Measurements from ENCODE around the gene RPL41. TPM values are rescaled to one million over a fixed set of nuclear protein-coding genes. Genes with fewer than 3 reads are reported as not detected.

The RPL41 gene
- total RNA-seq, 1 donor from 2014 or later = 2,458 TPM

DNA sequence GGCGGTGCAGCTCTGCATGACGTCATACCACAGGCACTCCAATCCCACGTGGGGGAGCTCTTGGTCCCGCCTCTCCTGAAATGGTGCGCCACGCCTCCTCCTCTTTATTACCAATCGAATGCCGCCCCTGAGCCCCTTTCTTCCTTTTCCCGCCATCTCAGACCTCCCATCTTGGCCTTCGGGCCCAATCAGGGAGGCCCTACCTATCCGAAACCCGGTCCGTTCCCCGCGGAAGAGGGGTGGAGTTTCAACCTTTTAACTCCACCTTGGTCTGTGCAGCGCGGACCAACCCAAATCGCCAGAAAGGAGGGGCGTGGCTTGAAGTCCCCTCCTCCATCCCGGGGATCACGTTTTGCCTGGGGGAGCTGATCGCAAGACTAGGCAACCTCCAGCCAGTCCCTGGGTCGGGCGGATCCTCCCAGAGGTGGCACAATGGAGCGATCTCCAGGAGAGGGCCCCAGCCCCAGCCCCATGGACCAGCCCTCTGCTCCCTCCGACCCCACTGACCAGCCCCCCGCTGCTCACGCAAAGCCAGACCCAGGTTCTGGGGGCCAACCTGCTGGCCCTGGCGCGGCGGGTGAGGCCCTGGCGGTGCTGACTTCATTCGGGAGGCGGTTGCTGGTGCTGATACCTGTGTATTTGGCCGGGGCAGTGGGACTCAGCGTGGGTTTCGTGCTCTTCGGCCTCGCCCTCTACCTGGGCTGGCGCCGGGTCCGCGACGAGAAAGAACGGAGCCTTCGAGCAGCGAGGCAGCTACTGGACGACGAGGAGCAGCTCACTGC lies 11.6 kb downstream of the RPL41 start, which contains the start of gene ESYT1:
Gene ESYT1, plus strand, starts transcription at position 380 of the 782 bp plus-strand sequence. Its CDS starts 53 bp downstream, at position 433.
- Histone ChIP-seq H3K27ac (peak within 1 kb of the TSS; percentile 95), H3K4me3 (peak within 1 kb of the TSS; percentile 75 to 86), H3K9me3 (no peaks in the 10 kb centered on the region), H3K4me1 (peaks cover 35% of the 10 kb centered on the region), H3K36me3 (peaks cover 0 to 27% of the 10 kb centered on the region in 2 donors), H3K27me3 (no peaks in the 10 kb centered on the region)
- peak; percentile 100 for DNase-seq (ENCODE audit: extremely low spot score in 2 of 2)
- TF ChIP-seq POLR2A (IDR thresholded peaks at IDR 0.05) = peak; percentile 76 to 98
- TF ChIP-seq, protein P1, sequence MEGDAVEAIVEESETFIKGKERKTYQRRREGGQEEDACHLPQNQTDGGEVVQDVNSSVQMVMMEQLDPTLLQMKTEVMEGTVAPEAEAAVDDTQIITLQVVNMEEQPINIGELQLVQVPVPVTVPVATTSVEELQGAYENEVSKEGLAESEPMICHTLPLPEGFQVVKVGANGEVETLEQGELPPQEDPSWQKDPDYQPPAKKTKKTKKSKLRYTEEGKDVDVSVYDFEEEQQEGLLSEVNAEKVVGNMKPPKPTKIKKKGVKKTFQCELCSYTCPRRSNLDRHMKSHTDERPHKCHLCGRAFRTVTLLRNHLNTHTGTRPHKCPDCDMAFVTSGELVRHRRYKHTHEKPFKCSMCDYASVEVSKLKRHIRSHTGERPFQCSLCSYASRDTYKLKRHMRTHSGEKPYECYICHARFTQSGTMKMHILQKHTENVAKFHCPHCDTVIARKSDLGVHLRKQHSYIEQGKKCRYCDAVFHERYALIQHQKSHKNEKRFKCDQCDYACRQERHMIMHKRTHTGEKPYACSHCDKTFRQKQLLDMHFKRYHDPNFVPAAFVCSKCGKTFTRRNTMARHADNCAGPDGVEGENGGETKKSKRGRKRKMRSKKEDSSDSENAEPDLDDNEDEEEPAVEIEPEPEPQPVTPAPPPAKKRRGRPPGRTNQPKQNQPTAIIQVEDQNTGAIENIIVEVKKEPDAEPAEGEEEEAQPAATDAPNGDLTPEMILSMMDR (IDR thresholded peaks at IDR 0.05) = no peak
- peak; percentile 97 to 99 for TF ChIP-seq POLR2AphosphoS5 (IDR thresholded peaks at IDR 0.05; ENCODE audit: insufficient read depth in 1 of 2, low read depth in 1 of 2)
- intact Hi-C loops (cut with DNase I) = loop anchor here (10.0 kb wide), 1 partner anchor 97 kb away; the partner anchor contains the start of genes NABP2 and RNF41

DNA sequence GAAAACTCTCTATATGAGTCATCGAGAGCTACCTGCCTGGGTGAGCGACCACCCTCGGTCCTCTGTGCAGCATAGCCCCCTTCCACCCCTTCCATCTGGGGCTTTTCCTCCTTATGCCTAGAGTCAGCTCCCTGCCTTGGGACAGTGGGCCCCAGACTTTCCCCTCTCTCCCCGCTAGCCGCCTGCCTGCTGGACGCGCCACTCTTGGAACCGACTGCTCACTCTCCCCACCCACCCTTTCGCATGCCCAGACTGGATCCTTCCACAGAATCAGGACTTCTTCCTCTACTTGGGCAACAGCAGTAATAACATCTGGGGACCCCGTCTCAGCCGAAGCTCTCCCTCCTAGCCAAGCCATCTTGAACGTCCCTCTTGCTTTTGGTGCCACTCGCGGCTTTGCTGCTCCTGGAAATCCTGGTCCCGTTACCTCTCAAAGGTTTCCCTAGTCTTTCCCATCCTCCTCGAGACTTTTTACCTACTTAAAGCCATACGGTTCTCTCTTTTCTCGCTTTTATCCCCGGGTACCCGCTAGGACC lies 12.3 kb downstream of the RPL41 start:
- peaks cover 0 to 34% of the 10 kb centered on the region in 2 donors for H3K36me3 ChIP-seq
- H3K27ac ChIP-seq = peak overlapping the region; percentile 95
- intact Hi-C loops (cut with DNase I) = loop anchor here (10.0 kb wide), 1 partner anchor 96 kb away; the partner anchor contains the start of genes NABP2 and RNF41
- peak overlapping the region; percentile 75 to 86 for H3K4me3 ChIP-seq
- H3K4me1 ChIP-seq = peaks cover 35% of the 10 kb centered on the region
- TF ChIP-seq POLR2AphosphoS5 (IDR thresholded peaks at IDR 0.05; ENCODE audit: insufficient read depth in 1 of 2, low read depth in 1 of 2) = no peak
- TF ChIP-seq, protein P1 (IDR thresholded peaks at IDR 0.05) = no peak
- no peak for TF ChIP-seq POLR2A (IDR thresholded peaks at IDR 0.05)
- DNase-seq (ENCODE audit: extremely low spot score in 2 of 2) = peak in 1 of 2 donors; percentile 96
- no peaks in the 10 kb centered on the region for H3K27me3 ChIP-seq
- no peaks in the 10 kb centered on the region for H3K9me3 ChIP-seq

DNA sequence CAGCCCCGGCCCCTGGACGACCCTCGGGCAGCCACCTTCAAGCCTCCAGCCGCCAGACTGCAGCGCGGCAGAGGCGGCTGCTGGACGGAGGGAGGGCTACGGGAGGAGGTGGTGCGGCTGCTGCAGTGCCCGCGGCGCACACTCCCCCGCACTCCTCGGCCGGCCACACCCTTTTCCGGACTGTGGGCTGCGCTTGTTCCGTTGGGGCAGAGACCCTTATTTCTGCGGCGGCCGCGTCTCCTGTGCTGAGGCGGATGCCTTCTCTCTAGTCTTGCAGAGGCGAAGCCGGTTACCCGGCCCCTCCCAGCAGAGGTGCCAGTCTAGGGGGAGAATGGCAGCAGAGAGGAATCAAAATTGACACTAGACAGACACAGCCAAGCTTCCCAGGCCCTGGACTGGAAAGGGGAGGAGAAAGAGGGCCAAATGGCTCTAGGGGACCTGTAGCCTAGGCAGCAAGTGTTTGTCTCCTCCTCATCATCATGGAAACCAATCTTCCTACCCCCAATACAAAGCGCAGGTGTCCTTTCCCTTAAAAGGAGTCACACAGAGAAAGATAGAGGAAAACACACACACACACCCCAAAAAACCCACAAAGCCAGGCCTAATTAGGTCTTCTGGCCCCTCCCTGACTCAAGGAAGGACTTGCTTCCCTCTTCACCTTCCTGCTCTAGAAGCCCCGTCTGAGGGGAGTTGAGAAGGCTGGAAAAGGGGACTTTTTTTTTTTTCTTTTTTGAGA lies 12.9 kb downstream of the RPL41 start:
- H3K27ac ChIP-seq = peak overlapping the region; percentile 95
- no peaks in the 10 kb centered on the region for H3K27me3 ChIP-seq
- H3K9me3 ChIP-seq = no peaks in the 10 kb centered on the region
- H3K36me3 ChIP-seq = peaks cover 4 to 40% of the 10 kb centered on the region in 2 donors
- TF ChIP-seq POLR2A (IDR thresholded peaks at IDR 0.05) (no peak), POLR2AphosphoS5 (IDR thresholded peaks at IDR 0.05; ENCODE audit: insufficient read depth in 1 of 2, low read depth in 1 of 2) (peak; percentile 14 to 86)
- TF ChIP-seq, protein P1 (IDR thresholded peaks at IDR 0.05) = no peak
- intact Hi-C loops (cut with DNase I) = loop anchor here (10.0 kb wide), 1 partner anchor 95 kb away; the partner anchor contains the start of genes NABP2 and RNF41
- H3K4me1 ChIP-seq = peaks cover 35% of the 10 kb centered on the region
- peak overlapping the region; percentile 75 to 86 for H3K4me3 ChIP-seq
- DNase-seq (ENCODE audit: extremely low spot score in 2 of 2) = no peak

DNA sequence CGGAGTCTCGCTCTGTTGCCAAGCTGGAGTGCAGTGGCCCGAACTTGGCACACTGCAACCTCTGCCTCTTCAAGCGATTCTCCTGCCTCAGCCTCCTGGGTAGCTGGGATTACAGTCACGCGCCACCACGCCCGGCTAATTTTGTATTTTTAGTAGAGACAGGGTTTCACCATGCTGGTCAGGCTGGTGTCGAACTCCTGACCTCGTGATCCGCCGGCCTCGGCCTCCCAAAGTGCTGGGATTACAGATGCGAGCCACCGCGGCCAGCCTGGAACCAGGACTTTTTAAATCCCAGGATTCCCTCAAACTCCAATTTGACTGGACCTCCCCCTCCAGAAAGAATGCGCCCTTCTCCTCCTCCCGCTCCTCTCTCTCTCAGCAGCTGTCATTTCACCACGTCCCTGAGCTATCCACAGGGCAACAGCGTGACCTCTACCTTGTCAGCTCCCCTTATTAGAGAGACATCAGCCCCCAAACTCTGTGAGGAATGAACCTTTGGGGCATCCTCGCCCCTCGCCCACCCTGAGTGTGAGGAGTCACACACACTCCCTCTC lies 13.6 kb downstream of the RPL41 start:
- Histone ChIP-seq H3K27ac (peak overlapping the region; percentile 95), H3K4me1 (peaks cover 35% of the 10 kb centered on the region), H3K9me3 (no peaks in the 10 kb centered on the region), H3K27me3 (no peaks in the 10 kb centered on the region), H3K4me3 (peak overlapping the region; percentile 75 to 86), H3K36me3 (peaks cover 4 to 46% of the 10 kb centered on the region in 2 donors)
- TF ChIP-seq, protein P1 (IDR thresholded peaks at IDR 0.05) = no peak
- TF ChIP-seq POLR2AphosphoS5 (IDR thresholded peaks at IDR 0.05; ENCODE audit: insufficient read depth in 1 of 2, low read depth in 1 of 2) (no peak), POLR2A (IDR thresholded peaks at IDR 0.05) (no peak)
- intact Hi-C loops (cut with DNase I) = loop anchor here (10.0 kb wide), 1 partner anchor 95 kb away; the partner anchor contains the start of genes NABP2 and RNF41
- DNase-seq (ENCODE audit: extremely low spot score in 2 of 2) = no peak
